GM19395 (cell line): ENCODE data around the gene B3GNT8.
"Not testable (repeated sequence)": the region's sequence is repeated elsewhere in the genome, so short reads cannot be mapped to it uniquely, and the experiment has no call there.

Source experiments
- ATAC-seq: cut with Tn5 transposase; IDR thresholded peaks from one replicate; pipeline ENCODE4 v1.9.1; 2021; ENCODE audit warnings: mild to moderate bottlenecking, moderate library complexity; ENCODE audit not compliant: unreplicated experiment

B3GNT8 gene

DNA sequence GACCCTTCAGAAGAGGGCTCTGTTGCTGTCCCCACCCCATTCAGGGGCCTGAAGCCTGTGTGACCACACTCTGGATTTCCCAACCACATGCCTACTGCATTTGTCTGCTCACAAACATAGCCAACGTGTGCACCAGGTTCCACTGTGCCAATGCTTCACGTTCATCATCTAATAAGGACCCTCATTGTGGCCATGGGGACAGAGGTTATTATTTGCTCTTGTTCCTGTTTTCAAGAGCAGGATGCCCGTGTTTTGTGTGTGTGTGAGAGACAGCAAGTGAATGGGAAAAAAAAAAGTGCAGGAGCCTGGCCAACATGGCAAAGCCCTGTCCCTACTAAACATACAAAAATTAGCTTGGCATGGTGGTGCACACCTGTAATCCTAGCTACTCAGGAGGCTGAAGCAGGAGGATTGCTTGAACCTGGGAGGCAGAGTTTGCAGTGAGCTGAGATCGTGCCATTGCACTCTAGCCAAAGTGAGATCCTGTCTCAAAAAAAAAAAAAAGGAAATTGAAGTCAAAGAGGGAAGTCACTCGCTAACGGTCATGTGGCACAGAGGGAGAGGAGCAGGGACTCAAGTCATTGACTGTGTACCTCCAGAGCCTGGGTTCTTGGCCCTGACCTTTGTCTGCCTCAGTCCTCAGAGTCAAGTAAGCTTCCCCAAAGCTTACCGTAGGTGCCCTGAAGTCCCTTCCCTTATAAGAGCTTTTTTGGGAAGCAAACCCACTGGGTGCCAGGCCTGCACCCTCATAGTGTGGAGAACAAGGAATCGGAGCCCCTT is 6.9 kb downstream of the B3GNT8 start:
- ATAC-seq: no peak

- no peak for ATAC-seq
Observed at GRCh38 chr19:41416194-41416674, 10.9 kb downstream of the B3GNT8 start.

GRCh38 chr19:41415154-41415571 is 12.0 kb downstream of the B3GNT8 start:
- no peak for ATAC-seq

DNA sequence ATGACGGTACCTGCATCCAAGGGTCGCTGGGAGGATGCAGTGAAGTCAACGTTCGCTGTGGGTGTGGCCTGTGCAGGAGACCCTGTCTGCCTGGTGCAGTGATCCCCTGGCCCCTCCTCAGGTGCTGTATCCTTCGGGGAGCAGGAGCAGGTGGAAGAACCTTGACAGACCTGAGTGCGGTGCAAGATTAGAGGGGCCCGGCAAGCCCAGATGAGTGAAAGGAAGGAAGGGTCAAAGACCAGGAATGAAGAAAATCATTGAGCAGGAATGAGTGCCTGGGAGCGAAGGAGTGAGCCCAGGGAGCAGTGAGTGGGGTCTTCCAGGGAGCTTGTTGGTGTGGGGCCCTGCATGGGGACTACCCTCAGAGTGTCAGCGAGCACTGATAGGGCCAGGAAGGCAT is 12.7 kb downstream of the B3GNT8 start:
- no peak for ATAC-seq

DNA sequence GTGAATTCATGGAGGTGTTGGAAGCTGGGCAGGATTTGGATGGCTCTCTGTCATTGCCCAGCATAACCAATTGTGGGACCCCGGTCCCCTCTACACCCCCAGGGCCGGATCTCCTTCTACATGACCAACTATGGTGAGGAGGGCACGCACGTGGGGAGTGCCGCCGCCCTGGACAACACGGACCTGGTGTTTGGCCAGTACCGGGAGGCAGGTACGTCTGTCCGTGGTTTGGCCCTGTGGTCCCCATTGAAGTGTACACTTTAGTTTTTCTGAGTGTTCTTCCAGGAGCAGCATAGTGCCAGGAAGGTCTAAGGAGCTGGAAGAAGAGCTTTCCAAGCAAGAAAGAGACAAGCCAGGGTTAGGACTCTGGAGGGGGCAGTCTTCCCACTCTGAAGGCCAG is 13.2 kb downstream of the B3GNT8 start:
- no peak for ATAC-seq

DNA sequence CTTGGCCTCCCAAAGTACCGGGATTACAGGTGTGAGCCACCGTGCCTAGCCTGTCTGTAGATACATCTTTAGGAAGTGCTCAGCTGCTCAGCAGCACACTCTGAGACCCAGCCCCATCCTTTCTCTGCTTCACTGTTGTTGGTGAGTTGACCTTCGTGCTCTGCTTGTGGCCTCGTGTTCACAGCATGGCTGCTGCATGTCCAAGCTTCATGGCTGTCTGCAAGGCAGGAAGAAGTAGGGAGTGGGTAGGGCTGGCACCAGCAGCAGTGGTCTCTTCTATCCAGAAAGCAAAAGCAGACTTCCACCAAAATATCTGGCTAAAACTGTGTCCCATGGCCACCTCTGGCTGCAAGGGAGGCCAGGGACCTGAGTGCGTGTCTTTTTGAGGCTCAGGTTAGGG is 14.2 kb downstream of the B3GNT8 start:
- no peak for ATAC-seq

DNA sequence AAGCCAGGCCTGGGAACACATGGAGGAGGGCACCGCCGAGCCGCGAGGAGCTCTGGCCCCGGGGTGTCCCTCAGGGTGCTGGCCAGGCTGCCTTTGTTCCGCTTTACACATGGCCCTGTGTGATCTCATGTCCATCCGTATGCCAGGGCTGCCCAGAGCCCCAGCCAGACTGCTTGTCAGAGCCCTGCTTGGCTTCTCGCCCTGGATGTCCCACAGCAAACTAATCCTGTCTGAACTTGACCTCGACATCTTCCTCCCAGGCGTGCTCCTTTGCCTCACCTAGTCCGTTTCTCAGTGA is 15.3 kb downstream of the B3GNT8 start:
- no peak for ATAC-seq

GRCh38 chr19:41411100-41411967 is 15.8 kb downstream of the B3GNT8 start:
- no peak for ATAC-seq

DNA sequence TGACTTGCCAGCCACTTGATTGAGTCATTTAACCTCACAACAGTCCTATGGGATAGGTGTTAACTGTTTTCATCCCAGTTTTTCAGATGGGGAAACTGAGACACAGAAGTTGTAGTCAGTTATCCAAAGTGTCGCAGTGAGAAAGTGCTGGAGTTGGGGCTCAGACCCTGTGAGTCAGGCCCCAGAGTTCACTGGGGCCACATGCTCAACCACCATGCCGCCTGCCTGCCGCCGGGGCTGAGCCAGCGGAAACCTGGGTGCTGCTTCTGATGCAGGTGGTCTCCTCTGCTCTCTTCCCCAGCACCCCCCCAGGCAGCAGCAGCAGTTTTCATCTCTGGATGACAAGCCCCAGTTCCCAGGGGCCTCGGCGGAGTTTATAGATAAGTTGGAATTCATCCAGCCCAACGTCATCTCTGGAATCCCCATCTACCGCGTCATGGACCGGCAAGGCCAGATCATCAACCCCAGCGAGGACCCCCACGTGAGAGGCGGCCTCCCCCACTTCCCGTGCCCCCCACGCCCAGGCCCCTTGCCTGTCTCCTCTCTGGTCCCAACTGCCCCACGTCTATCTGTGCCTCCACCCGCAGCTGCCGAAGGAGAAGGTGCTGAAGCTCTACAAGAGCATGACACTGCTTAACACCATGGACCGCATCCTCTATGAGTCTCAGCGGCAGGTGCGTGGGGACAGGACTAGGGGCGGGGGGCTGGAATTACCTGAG is 16.7 kb downstream of the B3GNT8 start:
- no peak for ATAC-seq

DNA sequence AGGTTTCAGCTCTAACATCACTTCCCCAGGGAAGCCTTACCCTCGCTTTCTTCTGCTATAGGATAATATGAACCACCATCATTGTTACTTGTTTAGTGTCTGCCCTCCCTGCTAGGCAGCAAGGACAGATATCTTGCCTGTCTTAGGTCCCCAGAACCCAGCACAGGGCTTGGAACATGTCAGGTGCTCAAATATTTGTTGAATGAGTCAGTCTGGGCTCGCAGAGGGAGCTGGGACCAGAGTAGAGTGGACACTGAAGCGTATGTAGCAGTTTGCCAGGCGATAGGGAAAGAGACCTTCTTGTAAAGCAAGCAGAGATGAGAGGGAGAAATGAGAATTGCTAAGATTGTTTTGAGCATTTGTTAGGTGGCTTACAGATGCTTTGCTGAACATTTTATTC is 17.9 kb downstream of the B3GNT8 start:
- ATAC-seq: no peak

- ATAC-seq: not testable (repeated sequence)
Observed at GRCh38 chr19:41408846-41409245, 18.3 kb downstream of the B3GNT8 start.

DNA sequence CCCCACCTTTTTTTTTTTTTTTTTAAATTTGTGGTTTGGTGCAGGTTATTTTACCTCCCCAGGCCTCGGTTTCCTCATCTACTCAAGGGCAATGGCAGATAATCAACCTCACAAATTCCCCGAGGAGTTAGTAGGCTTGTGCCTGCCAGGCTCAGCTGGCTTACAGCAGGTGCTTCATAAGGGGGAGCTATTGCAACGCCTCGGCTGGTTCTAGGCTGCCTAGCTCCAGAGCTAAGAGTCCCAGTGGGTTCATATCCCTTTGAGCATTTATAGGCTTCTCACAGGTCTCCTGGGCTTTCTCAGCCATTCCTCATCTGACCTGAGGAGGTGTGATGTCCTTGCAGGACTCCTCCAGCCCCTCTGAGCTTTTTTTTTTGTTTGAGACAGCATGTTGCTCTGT is 18.9 kb downstream of the B3GNT8 start:
- ATAC-seq: no peak

DNA sequence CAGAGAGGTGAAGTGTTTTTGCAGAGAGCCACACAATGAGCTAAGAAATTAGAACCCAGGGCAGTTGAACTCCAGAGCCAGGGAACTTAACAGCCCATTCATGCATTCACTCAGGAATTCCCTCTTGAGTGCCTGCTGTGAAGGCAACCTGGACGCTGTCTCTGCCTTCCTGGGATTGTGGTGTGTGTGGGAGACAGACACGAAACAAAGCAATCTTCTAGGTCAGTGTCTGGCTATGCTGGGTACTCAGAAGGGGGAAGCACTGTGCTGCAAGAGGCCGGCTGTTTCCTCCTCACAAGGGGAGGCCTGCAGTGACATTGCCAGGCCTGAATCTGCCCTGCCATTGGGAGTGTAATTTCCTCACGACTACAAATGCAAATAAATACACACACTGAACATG is 19.9 kb downstream of the B3GNT8 start:
- ATAC-seq: no peak

DNA sequence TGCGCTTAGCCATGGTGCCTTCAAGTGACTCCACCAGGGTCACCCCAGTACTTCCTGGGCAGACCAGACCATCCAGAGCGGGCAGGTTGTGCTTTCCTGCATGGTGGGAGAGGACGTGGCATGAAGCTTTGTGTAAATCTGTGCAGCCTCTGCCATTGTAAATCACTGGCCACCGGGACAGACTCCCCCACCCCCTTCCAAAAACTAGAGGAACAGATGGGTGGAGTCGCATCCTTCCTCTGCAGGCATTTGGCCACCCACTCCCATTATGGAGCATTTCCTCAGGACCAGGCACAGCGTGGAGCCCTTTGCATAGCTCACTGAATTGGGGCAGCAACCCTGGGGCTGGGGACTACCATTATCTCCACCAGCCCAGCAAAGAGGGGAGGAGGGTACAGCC is 21.4 kb downstream of the B3GNT8 start:
- ATAC-seq: no peak

GRCh38 chr19:41403181-41403970 is 23.8 kb downstream of the B3GNT8 start:
- no peak for ATAC-seq

DNA sequence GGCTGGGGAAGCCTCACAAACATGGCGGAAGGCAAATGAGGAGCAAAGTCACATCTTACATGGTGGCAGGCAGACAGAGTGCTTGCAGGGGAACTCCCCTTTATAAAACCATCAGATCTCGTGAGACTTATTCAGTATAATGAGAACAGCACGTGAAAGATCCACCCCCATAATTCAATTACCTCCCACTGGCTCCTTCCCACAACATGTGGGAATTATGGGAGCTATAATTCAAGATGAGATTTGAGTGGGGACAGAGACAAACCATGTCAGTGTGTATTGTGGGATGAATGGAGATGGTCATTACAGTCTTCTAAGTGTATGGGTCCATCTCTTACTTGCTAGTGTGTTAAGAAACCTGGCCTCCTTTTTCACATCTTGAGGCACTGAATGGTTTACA is 25.2 kb downstream of the B3GNT8 start:
- no peak for ATAC-seq

- ATAC-seq: no peak
Observed at GRCh38 chr19:41401483-41401882, 25.7 kb downstream of the B3GNT8 start.

GRCh38 chr19:41399525-41399924 is 27.6 kb downstream of the B3GNT8 start:
- ATAC-seq: no peak

DNA sequence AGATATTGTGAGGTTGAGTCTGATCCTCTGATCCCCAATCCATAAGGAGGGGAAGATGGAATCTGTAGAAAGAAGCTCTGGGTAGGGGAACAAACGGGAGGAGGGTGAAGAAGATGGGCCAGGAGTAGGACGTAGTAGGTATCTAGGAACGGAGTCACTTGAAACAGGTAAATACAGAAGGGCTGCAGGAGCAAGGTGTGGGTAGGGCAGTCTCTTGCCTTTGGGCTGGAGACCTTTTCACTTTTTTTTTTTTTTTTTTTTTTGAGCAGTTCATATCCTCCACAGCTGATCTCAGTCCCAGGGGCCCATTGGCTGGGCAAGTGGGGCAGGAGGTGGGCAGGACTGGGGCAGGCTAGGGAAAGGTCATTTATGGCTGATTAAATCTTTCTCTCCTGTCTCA is 28.1 kb downstream of the B3GNT8 start:
- ATAC-seq: no peak

DNA sequence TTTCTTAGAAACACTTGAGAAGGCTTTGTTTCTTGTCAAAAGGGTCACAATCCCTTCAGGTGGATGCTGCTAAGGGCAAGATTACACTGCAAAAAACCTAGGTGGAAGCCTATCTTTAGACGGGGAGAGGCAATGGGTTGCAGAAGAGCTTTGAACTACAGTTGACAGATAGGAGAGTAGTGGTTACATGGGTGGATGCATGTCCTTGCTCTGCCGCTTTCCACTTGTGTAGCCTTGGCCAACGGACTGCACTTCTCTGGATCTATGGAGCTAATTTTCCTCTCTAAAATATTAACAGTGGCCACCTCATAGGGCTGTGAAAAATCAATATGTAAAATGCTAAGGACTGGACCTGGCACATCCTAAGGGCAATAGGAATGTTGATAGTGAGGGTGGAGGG is 28.6 kb downstream of the B3GNT8 start:
- no peak for ATAC-seq

DNA sequence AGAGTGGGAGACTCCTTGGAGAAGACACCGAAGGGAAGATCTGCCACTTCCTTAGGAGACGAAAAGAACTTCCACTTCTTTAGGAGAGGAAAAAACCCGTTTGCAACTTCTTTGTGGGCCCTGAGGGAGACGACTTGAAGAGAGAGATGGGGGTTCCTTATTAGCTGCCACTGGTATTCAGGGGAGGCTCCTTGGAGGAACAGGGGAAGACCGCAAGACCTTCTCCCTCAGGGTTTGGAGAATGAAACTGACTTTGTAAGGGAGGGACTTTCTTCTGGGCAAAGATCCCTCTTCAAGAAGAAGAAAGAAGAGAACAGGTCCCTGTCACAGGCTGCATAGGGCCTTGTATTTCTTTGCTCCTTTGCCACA is 29.1 kb downstream of the B3GNT8 start:
- ATAC-seq: no peak
